ENCODE results near the gene SETD6. TPM values are rescaled to one million over a fixed set of nuclear protein-coding genes. Genes with fewer than 3 reads are reported as not detected.

The SETD6 gene
- total and polyA plus RNA-seq, 2 of the 8 experiments (the other 6 are each of a cell fraction or from before 2014, with no cell fraction given), result 25.3 to 40.5 TPM

DNA sequence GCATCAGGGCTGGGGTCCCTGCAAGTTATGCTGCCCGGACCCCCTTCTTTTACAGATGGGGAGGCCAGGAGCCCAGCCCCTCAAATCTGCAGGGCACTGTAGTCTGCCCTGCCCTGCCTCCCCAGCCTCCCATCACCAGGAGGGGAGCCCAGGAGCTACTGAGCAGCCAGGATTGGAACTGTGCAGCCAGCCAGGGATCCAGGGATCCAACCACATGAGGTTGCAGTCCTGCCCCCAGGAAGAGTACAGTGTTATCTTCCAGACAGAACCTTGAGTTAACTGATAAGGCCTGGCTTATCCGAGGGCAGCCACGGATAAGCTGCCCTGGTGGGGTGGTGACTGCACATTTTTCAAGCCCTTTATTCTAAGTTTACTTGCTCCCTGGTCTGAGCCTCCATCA, 26.8 kb upstream of the SETD6 start (continued):
- TF ChIP-seq CTBP2 (IDR thresholded peaks at IDR 0.05; ENCODE audit: borderline replicate concordance, insufficient read depth, insufficient read length, low read length) (no peak), TAF7 (optimal IDR thresholded peaks at IDR 0.05; ENCODE audit: borderline replicate concordance, low read depth, low read length) (no peak), EP300 (IDR thresholded peaks at IDR 0.05; ENCODE audit: borderline replicate concordance in 1 of 2, low read depth in 2 of 2, low read length in 2 of 2) (no peak), CREB1 (IDR thresholded peaks at IDR 0.05) (no peak), EGR1 (IDR thresholded peaks at IDR 0.05; ENCODE audit: borderline replicate concordance, low read depth, low read length) (no peak)
- TF ChIP-seq, protein P1, sequence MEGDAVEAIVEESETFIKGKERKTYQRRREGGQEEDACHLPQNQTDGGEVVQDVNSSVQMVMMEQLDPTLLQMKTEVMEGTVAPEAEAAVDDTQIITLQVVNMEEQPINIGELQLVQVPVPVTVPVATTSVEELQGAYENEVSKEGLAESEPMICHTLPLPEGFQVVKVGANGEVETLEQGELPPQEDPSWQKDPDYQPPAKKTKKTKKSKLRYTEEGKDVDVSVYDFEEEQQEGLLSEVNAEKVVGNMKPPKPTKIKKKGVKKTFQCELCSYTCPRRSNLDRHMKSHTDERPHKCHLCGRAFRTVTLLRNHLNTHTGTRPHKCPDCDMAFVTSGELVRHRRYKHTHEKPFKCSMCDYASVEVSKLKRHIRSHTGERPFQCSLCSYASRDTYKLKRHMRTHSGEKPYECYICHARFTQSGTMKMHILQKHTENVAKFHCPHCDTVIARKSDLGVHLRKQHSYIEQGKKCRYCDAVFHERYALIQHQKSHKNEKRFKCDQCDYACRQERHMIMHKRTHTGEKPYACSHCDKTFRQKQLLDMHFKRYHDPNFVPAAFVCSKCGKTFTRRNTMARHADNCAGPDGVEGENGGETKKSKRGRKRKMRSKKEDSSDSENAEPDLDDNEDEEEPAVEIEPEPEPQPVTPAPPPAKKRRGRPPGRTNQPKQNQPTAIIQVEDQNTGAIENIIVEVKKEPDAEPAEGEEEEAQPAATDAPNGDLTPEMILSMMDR (IDR thresholded peaks at IDR 0.05; ENCODE audit: control extremely low read depth in 1 of 3, insufficient read depth in 1 of 3, low read depth in 1 of 3, low read length in 3 of 3), result no peak
